Raji (cell line): ENCODE data around the gene CD164.

Source experiments
- POLR2A ChIP-seq: IDR thresholded peaks from 2 replicates; pipeline ENCODE4 v1.6.1; 2011; ENCODE audit warnings: low read depth, low read length, control low read depth; ENCODE audit not compliant: insufficient read depth

Gene CD164

DNA sequence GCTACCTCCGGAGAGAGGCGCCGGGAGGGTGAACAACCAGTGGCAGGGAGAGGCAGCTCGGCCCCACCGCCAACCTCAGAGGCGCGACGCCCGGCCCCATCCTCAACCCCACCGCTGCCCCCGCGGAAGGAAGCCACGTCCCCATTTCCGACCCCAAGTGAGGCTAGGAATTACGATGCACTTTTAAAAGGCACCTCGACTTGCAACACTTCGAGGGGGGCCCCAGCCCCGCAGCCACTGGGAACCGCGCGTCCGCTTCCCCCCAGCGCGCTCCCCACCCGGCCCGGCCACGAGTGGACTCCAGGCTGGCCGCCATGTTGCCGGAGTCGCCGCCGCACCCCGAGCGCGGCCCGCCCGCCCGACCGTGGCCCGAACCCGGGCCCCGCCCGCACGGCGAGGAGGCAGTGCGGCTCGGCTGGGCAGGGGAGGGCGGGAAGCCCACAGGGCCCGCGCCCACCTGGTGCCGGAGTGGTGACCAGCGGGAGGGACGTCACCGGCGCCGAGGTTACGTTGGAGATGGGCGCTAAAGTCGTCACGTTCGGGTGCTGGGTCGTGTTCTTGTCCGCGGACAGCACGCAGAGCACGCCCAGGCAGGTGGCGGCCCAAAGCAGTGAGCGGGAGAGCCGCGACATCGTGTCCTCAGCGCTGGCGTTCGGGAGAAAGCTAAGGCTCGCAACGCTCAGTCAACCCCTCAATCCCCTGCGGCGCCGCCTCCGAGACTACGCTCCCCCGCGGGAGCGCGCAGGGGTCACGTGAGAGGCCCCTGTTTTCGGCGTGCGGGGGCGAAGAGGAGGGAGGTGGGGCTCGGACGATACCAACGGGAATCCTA, at the start of gene CD164:
Gene CD164 (minus strand): TSS at position 721 of the 829 bp plus-strand sequence. CDS start 89 bp downstream, at position 632.
- peak; percentile 96 for TF ChIP-seq POLR2A

DNA sequence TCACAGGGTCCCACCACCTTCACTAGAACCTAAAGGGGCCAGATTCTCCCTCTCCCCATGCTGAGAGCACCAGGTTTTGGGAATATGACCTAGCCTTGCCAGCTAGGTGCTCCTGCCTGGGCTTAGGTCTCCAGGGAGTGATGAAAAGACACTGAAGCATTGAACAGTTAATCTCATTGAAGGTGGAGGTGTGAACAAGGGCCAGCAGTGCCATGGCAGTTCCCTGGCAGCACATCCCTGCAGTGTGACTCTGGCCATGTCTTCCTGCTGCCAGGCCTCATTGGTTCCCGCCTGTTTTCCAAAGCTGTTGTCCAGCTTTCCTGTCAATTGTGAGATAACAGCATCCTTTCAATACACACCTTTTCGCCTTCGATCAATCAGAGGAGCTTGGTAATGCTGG, 47.2 kb upstream of the CD164 start:
- TF ChIP-seq POLR2A = no peak

DNA sequence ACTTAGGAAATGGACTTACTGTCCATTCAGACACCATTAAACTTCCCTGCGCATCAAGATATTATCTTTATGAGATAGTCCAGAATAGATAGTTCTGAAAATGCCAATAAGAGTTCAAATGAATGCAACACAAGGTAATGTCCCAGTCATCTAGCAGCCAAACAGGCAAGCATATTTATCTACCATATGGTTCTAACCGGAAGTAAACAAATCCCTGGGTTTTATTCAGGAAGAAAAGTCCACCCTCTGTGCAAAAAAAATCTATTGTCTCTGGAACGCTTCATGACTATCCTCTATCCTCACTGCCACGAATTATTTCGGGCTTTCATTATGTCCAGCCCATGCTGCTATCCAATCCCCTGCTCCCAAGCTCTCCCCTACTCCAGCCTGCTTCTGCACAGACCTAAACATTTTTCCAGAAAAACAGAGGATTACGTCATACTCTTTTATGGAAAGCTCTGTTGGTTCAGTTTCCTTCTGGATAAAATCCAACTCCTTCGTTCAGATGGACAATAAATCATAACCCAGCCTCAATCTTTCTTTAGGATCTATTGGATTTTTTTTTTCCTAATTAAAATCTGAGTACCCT, 46.7 kb upstream of the CD164 start:
- TF ChIP-seq POLR2A = no peak

DNA sequence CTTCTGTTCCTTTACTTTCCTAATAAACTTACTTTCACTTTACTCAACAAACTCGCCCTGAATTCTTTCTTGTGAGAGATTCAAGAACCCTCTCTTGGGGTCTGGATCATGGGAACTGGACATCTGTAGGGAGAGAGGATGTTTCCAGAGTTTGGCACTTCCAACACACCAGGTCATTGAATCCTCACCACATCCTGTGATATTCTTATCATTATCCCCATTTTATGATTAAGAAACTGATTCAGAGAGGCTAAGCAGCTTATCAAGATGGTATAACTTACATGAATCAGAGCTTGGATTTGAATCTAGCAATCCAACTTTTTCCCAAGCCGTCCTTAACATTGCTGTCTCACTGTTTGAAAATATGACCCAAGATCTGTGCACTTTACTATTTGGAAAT, 42.7 kb upstream of the CD164 start:
- TF ChIP-seq POLR2A = no peak

DNA sequence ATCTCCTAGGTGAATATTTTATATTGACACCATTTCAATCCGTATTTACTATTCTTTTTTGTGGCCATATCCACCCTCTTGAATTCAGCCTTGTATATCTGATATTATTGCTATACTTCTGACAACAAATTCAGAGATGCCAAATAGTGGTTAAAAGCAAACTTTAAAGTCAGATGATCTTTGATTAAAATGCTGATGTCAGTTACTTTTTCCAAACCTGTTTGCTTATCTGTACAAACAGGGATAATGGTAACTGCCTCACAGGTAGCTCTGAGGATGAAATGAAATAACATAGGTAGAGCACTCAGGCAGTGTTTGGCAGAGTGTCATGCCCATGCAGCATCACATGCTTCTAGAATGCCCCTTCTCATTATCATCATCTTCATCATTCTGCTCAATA, 38.9 kb upstream of the CD164 start:
- no peak for TF ChIP-seq POLR2A

DNA sequence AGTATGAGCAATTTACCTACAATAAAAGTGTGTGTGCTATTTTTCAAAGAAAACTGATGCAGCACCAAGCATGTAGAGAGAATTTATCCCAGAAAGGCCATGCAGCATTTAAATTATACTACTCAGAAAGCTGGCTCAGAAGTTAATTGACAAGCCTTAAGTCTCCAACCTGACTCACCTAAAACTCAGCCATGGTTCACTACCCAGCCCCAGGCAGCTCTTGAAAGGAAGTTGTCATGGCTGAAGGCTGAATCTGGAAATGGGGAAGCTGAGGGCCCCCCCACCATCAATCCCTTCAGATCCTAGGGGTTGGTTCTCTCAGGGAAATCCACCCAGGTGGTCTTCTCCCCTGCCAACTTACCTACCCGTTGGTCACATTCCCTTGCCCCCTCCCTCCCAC, 38.5 kb upstream of the CD164 start:
- no peak for TF ChIP-seq POLR2A

DNA sequence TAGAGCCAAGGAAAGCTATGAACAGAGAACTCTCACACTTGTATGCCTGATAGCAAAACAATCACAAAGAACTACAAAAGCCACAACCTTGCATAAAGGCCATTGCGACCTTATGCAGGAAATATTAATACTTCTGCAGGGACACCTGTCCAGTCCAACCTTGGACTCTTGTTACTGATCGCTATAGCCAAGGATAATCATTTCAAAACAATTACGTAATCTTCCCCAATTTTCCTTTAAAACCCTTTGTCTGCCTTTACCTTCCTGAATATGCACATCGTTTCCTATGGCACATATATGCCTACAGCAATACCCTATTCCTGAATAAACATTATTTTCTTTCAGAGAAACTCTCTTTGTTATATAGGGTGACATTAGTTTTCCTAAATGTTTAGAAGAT, 35.4 kb upstream of the CD164 start:
- TF ChIP-seq POLR2A = no peak

DNA sequence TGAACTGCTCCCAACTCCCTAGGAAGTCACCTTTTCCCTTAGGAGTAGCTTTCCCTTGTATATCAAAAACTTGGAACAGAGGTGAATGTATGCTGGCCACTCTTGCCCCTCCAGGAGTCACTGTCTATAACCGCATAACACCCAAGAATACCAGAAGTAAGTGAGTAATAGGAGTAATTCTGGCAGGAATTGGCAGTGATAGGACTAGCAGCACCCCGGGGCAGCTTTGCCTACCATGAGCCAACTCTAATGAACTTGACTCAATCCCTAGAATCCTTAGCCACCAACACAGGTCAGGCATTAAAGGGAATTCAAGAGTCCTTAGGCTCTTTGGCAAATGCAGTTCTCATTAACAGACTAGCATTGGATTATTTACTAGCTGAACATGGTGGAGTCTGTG, 28.8 kb upstream of the CD164 start:
- no peak for TF ChIP-seq POLR2A

DNA sequence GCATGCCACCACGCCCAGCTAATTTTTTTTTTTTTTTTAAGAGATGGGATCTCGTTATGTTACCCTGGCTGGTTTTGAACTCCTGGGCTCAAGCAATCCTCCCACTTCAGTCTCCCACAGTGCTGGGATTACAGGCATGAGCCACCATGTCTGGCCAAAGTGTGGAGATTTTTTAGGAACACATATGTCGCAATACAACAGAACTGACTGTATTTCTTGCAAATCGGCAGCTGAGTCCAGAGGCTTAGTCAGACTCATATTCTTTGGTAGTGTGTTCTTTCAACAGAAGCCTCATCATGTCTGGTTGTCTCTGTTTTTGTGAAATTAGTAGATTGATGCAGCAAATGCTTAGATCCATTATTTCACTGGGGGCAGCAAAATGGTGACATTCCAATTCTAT, 23.9 kb upstream of the CD164 start:
- TF ChIP-seq POLR2A = no peak

DNA sequence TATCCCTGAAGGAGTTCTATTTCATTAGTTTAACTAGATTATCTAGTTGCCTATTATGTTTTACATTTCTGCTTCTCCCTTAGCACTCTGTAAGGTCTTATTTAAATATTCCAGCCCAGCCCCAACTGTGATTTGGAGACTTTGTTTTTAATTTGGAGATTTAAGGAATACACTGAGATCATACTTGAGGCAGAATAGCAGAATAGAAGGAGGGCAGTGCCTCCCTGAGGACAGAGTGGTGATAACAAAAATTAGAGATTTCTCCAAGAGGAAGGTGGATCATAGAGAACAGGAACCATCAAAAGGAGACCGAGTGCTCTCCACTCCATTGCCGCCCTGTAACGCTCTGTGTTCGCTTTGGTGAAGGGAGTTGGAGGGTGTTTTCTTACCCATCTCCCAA, 14.8 kb upstream of the CD164 start:
- no peak for TF ChIP-seq POLR2A

DNA sequence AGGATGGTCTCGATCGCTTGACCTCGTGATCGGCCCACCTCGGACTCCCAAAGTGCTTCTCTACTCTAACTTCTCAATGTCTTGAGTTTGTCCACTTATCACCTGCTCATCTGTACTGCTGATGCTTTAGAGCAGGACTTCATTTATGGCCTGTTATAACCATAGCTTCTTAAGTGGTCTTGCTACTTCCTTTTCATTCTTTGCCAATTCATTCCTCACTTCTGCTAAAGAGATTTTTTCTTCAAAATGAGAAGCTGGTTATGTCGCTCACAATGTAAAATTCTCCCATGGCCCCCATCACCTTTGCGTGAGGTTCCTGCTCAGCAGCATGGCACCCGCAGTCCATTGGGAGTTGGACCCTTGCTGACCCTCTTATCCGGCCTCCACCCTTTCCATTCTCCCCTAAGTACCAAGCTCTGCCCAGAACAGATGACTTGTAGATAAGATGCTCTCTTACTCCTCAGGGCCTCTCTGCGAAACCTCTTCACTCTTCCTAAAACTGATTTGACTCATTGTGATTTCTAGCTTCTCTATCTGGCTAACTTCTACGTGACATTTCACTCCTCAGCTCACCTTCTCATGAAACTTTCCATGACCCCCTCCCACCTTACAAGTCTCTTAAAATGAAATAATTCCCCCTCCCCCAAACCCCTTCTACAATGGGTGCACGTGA, 13.9 kb upstream of the CD164 start:
- TF ChIP-seq POLR2A = no peak

DNA sequence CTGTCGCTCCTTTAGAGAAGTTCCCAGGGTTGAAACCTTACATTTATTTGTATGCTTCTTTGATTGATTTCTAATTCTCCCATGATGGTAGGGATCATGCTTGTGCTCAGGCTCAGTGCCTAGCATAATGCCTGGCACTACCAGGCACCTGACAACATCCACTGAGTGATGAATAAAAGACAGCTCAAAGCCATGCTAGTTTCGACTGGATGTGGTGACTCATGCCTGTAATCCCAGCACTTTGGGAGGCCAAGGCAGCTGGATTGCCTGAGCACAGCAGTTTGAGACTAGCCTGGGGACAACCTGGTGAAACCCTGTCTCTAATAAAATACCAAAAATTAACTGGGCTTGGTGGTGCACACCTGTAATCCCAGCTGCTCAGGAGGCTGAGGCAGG, 11.6 kb upstream of the CD164 start:
- TF ChIP-seq POLR2A = no peak

DNA sequence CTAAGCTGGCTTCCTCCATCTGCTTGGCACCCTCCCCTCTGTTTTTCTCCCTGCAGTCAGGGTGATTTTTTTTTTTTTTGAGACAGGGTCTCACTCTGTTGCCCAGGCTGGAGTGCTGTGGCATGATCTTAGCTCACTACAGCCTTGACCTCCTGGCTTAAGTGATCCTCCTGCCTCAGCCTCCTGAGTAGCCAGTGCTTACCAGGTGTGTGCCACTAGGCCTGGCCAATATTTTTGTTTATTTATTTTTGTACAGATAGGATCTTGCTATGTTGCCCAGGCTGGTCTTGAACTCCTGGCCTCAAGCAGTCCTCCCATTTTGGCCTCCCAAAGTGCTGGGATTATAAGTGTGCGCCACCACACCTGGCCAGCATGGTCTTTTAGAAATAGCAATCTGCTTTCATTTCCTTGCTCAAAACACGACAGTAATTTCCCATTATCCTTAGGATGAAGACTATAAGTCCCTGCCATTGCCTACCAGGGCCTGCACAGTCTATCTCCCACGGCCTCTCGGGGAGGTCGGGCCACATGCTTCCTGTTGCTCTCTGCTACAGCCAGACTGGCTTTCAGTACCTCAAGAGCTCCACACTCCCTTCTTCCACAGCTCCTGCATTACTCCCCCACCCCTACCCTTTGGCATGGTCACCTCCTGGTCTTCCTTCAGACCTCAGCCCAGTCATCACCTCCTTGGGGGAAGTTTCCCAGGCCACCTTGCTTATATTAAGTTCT, 11.1 kb upstream of the CD164 start:
- no peak for TF ChIP-seq POLR2A

DNA sequence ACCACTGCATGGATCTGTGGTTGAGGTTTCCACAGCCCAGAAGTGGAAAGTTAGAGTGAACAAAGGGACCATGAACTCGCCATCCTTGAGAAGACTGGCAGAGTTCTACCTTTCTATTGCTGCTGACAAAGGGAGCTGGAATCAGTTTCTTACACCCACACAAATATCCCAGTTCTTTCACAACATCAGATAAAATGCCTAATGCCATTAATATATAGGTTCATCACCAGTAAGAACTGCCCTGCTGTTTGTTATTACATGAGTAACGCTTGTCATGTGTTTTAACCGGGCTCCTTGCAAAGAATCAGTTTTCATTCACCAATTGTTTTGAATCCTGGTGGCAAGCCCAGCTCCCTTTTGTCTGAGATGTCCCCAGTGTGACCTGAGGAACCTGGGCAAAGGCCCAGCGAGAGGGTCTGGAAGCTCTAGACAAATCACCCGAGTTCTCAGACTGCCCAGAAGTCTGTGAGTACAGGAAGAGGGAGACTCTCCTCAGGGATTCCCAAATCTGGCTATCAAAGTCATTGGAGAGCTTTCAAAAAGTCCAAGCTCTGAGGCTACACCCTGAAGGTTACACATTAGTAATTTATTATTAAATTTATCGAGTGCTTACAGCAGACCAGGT, 7.5 kb upstream of the CD164 start:
- no peak for TF ChIP-seq POLR2A

DNA sequence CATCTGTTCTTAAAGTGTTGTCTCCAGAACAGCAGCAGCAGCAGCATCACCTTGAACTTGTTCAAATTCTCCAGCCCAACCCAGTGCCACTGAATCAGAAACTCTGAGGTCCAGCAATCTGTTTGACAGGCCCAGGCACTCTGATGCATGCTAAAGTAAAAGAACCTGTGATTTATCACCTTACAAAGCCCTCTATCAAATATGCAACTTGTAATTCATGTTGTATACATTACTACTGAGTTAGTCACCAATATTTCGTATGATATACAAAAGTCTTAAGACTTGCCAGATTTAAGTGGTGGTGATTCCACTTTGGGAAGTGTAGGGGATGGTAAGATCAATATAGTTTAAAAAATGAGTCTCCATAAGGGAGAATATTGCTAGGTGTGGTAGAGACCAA, 6.0 kb upstream of the CD164 start:
- TF ChIP-seq POLR2A = no peak
